Pancreas (tissue), 10 donors: ENCODE data around the gene PC. TPM values are rescaled to one million over a fixed set of nuclear protein-coding genes. Genes with fewer than 3 reads are reported as not detected.

Experiments
- ATAC-seq, 4 donors: fragments of 200-7000 bp; cut with Tn5 transposase; one replicate each; pipeline versions ENCODE4 v1.8.0 to v1.9.1; 2020; ENCODE audit warnings: mild to moderate bottlenecking in 4 of 4, moderate library complexity in 4 of 4
- DNase-seq, 6 donors: peaks; one replicate each; pipeline ENCODE4 v3.0.0-alpha.2; 2020
- FAIRE-seq: peaks from 2 replicates; lab custom pipeline; 2012; peaks lifted over from hg19 to GRCh38; lab: Jason Lieb, UNC
- H3K27ac ChIP-seq, 4 donors: fragments of 200-600 bp; sonication (generic); 1 replicate in 3 of 4; 2 replicates in 1 of 4; pipeline versions ENCODE4 v1.5.0 to v1.8.0; 2020
- H3K27me3 ChIP-seq, 4 donors: fragments of 200-600 bp; one replicate each; pipeline ENCODE4 v1.8.0; 2021
- H3K36me3 ChIP-seq, 3 donors: fragments of 200-600 bp; sonication (generic) in 1 of 3; one replicate each; pipeline versions ENCODE4 v1.5.0 to v1.8.0; 2020 to 2021
- H3K4me1 ChIP-seq, 3 donors: fragments of 200-600 bp; one replicate each; pipeline ENCODE4 v1.8.0; 2021
- H3K4me3 ChIP-seq, 4 donors: fragments of 200-600 bp; sonication (generic) in 2 of 4; one replicate each; pipeline versions ENCODE4 v1.5.0 to v1.8.0; 2020 to 2021
- H3K9me3 ChIP-seq, 4 donors: fragments of 200-600 bp; one replicate each; pipeline ENCODE4 v1.8.0; 2021
- WGBS, 2 donors: extraction: QIAGEN DNeasy Blood & Tissue Kit; methylation state at CpG; one replicate each; pipeline ENCODE4 v1.1.7; 2013; 5-methylcytosine and 5-hydroxymethylcytosine counted together
- intact Hi-C, 3 donors: fragments of 100-400 bp; cut with DNase I; formaldehyde crosslinking; loops; one replicate each; pipeline versions ENCODE4 v1.11.1 to v1.14.2; 2022
- polyA plus RNA-seq, 2 donors: library from polyadenylated mRNA; stranded (reverse); fragments of 200-250 nt; gene quantifications; one replicate each; pipeline ENCODE4 v1.2.3, GENCODE V29; 2013
- total RNA-seq, 6 donors: library from RNA; stranded (reverse); fragmentation: NEBNext Ultra II Directional in 4 of 6; extraction: Animal tissue kit (Norgen Biotek cat#: 25700) in 4 of 6; gene quantifications; one replicate each; pipeline versions ENCODE4 v1.2.1 to v1.2.4, GENCODE V29; 2021 to 2023
- TF ChIP-seq, protein P1 (sequence below), 4 donors: fragments of 200-600 bp; sonication (generic) in 3 of 4; IDR thresholded peaks; one replicate each; pipeline versions ENCODE4 v1.5.0 to v1.8.0; 2021; ENCODE audit warnings: antibody characterized with exemption in 4 of 4
- donor health status: healthy with polysubstance abuse.
- donor health status: DM: no; HTN: no; CAD: no; lungs with moderate emphysema.
- donor health status: DM: no; HTN: no; CAD: no.
- donor health status: control.
- donor health status: control.
- donor health status: Bipolar disorder and iron deficiency.
- donor health status: DM: yes; HTN: yes; CAD: no.
- donor health status: DM: no; HTN: no; CAD: no.
- donor health status: DM: no; HTN: no; CAD: no.
- donor health status: DM: yes; HTN: yes; CAD: no.

Gene PC
- total and polyA plus RNA-seq, 8 donors: 4.1 to 16.0 (median 10.4) TPM

DNA sequence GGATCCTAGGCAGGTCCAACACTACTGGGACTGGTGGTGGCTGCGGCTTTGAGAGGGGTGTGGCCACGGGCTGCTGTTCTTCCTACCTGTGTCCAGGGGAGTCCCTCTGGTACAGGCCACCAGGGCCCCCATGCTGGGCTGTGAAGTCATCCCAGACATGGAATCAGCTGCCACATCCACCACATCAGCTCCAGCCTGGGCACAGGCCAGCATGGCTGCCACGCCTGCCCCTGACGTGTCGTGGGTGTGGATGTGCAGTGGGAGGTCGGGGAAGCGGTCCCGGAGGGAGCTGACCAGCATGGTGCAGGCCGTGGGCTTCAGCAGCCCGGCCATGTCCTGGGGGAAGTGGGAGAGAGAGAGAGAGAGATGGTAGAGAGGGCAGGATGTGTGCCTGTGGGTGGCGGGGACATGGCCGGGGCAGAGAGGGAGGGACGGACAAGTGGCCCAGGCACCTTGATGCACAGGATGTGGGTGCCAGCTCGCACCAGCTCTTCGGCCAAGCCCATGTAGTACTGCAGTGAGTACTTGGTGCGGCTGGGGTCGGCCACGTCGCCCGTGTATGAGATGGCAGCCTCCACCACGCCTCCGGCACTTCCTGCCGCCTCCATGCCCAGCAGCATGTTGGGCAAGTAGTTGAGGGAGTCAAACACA, 107.5 kb downstream of the PC start:
- no peak for FAIRE-seq
- peak in 3 of 6 donors; percentile 32 to 72 (median 50) for DNase-seq
- peaks cover 0 to 5% (median 5%) of the 10 kb centered on the region in 3 donors for H3K4me1 ChIP-seq
- H3K27me3 ChIP-seq: no peaks in the 10 kb centered on the region
- peaks cover 0 to 4% (median 0%) of the 10 kb centered on the region in 3 donors for H3K36me3 ChIP-seq
- ATAC-seq: no peak
- WGBS, 2 donors: 90 to 94% methylated on average over 23 of the region's 23 CpGs
- H3K4me3 ChIP-seq: no peak overlapping the region
- TF ChIP-seq, protein P1, sequence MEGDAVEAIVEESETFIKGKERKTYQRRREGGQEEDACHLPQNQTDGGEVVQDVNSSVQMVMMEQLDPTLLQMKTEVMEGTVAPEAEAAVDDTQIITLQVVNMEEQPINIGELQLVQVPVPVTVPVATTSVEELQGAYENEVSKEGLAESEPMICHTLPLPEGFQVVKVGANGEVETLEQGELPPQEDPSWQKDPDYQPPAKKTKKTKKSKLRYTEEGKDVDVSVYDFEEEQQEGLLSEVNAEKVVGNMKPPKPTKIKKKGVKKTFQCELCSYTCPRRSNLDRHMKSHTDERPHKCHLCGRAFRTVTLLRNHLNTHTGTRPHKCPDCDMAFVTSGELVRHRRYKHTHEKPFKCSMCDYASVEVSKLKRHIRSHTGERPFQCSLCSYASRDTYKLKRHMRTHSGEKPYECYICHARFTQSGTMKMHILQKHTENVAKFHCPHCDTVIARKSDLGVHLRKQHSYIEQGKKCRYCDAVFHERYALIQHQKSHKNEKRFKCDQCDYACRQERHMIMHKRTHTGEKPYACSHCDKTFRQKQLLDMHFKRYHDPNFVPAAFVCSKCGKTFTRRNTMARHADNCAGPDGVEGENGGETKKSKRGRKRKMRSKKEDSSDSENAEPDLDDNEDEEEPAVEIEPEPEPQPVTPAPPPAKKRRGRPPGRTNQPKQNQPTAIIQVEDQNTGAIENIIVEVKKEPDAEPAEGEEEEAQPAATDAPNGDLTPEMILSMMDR (IDR thresholded peaks at IDR 0.05): no peak
- no peaks in the 10 kb centered on the region for H3K9me3 ChIP-seq
- H3K27ac ChIP-seq: no peak overlapping the region
- intact Hi-C loops: no loop called here

DNA sequence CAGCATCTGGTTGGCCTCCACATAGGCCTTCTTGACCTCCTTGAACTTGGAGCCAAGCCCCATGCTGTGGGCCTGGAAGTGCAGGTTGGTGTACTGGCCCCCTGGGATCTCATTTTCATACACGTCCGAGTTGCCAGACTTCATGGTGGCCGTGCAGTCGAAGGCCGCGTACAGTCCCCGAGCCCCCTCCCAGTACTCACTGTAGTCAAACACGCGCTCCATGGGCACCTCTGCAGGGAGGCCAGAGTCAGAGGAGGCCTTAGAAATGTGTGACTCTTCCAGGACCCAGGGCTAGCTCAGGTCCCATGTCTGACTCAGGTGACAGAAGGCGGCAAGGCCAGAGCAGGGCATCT, 108.0 kb downstream of the PC start:
- TF ChIP-seq, protein P1 (IDR thresholded peaks at IDR 0.05): no peak
- intact Hi-C loops: no loop called here
- no peak for ATAC-seq
- Histone ChIP-seq H3K27ac (no peak overlapping the region), H3K4me3 (no peak overlapping the region), H3K4me1 (peaks cover 0 to under 1% (median 0%) of the 10 kb centered on the region in 3 donors), H3K36me3 (peaks cover 0 to 7% (median 0%) of the 10 kb centered on the region in 3 donors), H3K27me3 (no peaks in the 10 kb centered on the region), H3K9me3 (no peaks in the 10 kb centered on the region)
- no peak for FAIRE-seq
- WGBS, 2 donors: 95 to 98% methylated on average over 10 of the region's 10 CpGs
- no peak for DNase-seq

DNA sequence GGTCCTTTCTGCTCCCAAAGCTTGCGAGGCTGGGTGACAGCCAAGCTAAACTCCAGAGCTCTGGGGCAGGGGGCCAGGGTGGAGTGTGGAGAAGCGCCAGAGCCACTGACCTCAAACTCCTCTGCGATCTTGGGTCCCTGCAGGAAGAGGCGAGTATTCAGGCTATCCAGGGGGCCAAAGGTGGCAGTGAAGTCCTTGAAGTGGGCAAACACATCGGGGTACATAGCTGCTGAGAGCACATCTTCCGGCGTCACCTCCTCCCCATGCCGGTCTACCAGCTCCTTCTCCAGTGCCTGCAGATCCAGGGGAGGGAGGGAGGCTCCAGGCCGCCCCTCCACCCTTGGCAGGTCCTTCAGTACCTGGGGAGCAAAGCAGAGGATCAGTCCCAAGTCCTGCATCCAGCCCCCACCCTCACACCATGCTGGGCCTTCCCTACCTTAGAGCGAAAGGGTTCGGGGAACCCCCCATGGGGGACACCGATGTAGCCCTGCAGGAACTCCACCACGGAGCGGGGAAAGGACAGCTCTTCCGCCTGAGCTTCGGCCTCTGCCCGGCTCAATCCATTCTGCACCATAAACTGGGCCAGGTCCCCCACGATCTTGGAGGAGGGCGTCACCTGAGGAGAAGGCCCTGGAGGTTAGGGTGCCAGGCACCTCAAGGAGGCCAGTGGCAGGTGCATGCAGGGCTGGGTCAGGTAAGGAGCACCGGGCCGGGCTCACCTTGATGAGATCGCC, 108.5 kb downstream of the PC start:
- no peak overlapping the region for H3K4me3 ChIP-seq
- no peaks in the 10 kb centered on the region for H3K27me3 ChIP-seq
- H3K27ac ChIP-seq: no peak overlapping the region
- intact Hi-C loops: no loop called here
- 89 to 90% methylated on average over 22 of the region's 22 CpGs for WGBS, 2 donors
- no peaks in the 10 kb centered on the region for H3K9me3 ChIP-seq
- ATAC-seq (no peak), FAIRE-seq (no peak), DNase-seq (peak in 4 of 6 donors; percentile 11 to 69 (median 32))
- peaks cover 0 to 7% (median 0%) of the 10 kb centered on the region in 3 donors for H3K36me3 ChIP-seq
- peaks cover 0 to 2% (median 0%) of the 10 kb centered on the region in 3 donors for H3K4me1 ChIP-seq
- TF ChIP-seq, protein P1 (IDR thresholded peaks at IDR 0.05): no peak

DNA sequence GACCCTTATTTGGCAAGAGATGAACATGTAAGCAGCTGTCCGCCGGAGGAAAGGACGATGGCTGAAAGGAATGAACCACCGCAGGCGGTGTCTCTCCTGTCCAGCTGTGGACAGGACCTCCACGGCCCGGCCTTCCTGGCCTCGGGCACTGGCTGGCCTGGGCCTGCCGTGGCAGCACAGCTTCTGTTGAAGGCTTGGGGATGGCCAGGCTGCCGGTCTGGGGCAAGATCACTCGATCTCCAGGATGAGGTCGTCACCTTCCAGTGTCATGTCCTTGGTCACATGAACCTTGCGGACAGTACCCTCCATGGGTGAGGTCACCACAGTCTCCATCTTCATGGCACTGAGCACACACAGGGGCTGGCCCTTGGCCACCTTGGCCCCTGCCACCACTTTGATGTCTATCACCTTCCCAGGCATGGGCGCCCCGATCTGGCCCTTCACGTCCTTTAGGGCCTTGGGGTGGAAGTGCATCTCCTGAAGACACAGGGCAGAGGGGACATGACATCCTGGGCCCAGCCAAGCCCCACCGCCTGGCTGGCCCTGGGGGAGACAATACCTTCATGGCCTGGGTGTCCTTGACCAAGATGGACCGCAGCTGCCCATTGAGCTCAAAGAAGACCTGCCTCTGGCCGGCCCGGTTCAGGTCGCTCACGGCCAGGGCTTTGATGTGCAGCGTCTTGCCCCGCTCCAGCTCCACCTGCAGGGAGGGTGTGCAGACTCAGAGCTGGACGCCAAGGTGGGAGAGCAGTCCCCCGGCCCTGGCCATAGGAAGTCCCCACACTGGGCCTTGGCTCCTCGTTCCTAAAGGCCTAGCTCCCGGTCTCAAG, 109.3 kb downstream of the PC start:
- Histone ChIP-seq H3K27ac (no peak overlapping the region), H3K9me3 (no peaks in the 10 kb centered on the region), H3K4me3 (no peak overlapping the region), H3K4me1 (peaks cover 0 to 10% (median 5%) of the 10 kb centered on the region in 3 donors), H3K27me3 (no peaks in the 10 kb centered on the region), H3K36me3 (peaks cover 0 to 7% (median 0%) of the 10 kb centered on the region in 3 donors)
- FAIRE-seq: no peak
- intact Hi-C loops: no loop called here
- no peak for ATAC-seq
- TF ChIP-seq, protein P1 (IDR thresholded peaks at IDR 0.05): no peak
- WGBS, 2 donors: 87 to 90% methylated on average over 28 of the region's 28 CpGs
- peak in 4 of 6 donors; percentile 12 to 63 (median 38) for DNase-seq
